Activated CD4-positive, alpha-beta T cell treated with anti-CD3 and anti-CD28 coated beads, Interleukin-2, Interleukin-4, amounts not matched to agents 100 ng/mL and 50 ng/mL, durations not matched to agents 16 hours and 8 hours (primary cell): ENCODE results near the gene ZNF705A.
"Not testable (repeated sequence)": the region's sequence is repeated elsewhere in the genome, so short reads cannot be mapped to it uniquely, and the experiment has no call there.

Experiments used
- DNase-seq: peaks from one replicate; pipeline ENCODE4 v3.0.0-alpha.2; 2020; ENCODE audit warnings: low spot score

The ZNF705A gene

GRCh38 chr12:8184206-8184605, 27.4 kb downstream of the ZNF705A start:
- DNase-seq = not testable (repeated sequence)

GRCh38 chr12:8188088-8188487, 31.3 kb downstream of the ZNF705A start:
- not testable (repeated sequence) for DNase-seq

GRCh38 chr12:8197685-8198308, 41.0 kb downstream of the ZNF705A start:
- not testable (repeated sequence) for DNase-seq

GRCh38 chr12:8218711-8219382, 62.0 kb downstream of the ZNF705A start:
- DNase-seq = not testable (repeated sequence)

- DNase-seq = not testable (repeated sequence)
Observed at GRCh38 chr12:8221375-8221774, 64.6 kb downstream of the ZNF705A start.

GRCh38 chr12:8221844-8222243, 65.0 kb downstream of the ZNF705A start:
- not testable (repeated sequence) for DNase-seq

GRCh38 chr12:8222303-8222702, 65.5 kb downstream of the ZNF705A start:
- not testable (repeated sequence) for DNase-seq

GRCh38 chr12:8223646-8224045, 66.8 kb downstream of the ZNF705A start:
- not testable (repeated sequence) for DNase-seq

GRCh38 chr12:8224782-8225181, 68.0 kb downstream of the ZNF705A start:
- not testable (repeated sequence) for DNase-seq

GRCh38 chr12:8226355-8226754, 69.5 kb downstream of the ZNF705A start:
- no peak for DNase-seq

- peak; percentile 55 for DNase-seq
Observed at GRCh38 chr12:8226992-8227731, 70.3 kb downstream of the ZNF705A start, which contains the start of gene FAM90A1. Gene FAM90A1, minus strand, starts transcription at chr12:8227618. Its CDS starts 2,786 bp downstream, at chr12:8224832.

GRCh38 chr12:8227732-8228077, 70.9 kb downstream of the ZNF705A start:
- not testable (repeated sequence) for DNase-seq

GRCh38 chr12:8228607-8229006, 71.8 kb downstream of the ZNF705A start:
- DNase-seq = not testable (repeated sequence)

GRCh38 chr12:8229486-8229885, 72.7 kb downstream of the ZNF705A start:
- not testable (repeated sequence) for DNase-seq
